Stimulated activated CD4-positive, alpha-beta T cell treated with anti-CD3 and anti-CD28 coated beads, TNF-alpha, amount 100 ng/mL, for 4 hours (primary cell): ENCODE measurements around the gene CNKSR1.
A peak's percentile ranks its signal among the peaks of the same experiment; 100 is the strongest.

ENCODE experiments used
- DNase-seq, 3 experiments: peaks; one replicate each; pipeline ENCODE4 v3.0.0-alpha.2; 2020; ENCODE audit warnings: low read depth in 3 of 3

The CNKSR1 gene

DNA sequence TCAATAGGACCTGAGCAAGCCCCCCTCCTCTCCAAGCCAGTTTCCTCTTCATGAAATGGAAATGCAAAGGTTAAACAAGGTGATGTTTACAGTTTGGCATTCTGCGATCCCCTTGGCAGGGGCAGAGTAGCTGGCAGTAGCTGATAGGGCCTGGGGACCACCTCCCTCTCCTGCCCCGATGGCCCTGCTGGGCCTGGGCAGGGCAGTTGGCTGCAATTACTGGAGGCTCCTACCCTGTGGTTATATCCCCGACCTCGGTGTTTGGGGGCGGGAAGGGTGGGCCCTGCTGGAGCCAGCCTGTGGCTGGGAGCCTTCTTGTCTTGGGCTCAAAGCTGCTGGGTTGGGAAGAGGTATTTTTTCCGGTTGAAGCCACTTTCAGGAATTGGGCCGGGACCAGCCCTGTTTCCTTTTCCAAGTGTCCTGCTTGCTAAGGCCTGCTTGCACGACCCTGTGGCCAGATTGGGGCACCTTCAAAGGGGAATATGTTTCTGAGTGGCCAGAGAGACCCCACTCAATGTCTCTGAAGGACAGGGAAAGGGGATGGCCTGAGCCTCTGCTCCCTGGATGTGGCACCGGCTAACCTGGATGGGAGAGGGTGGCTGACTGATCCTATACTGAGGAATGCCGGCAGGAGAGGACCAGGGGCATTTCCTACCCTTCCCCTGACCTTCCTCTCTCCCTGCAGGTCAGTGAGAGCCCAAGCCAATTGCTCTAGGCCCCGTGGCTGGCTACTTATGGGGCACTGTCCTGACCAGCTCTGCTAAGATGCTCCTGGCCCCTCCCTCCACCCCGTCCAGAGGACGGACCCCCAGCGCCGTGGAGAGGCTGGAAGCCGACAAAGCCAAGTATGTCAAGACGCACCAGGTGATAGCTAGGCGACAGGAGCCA, 16.5 kb upstream of the CNKSR1 start:
- no peak for DNase-seq

- peak in 1 of 3 experiments; percentile 39 for DNase-seq
These were observed 15.7 kb upstream of the CNKSR1 start for GRCh38 chr1:26161415-26162219.

DNA sequence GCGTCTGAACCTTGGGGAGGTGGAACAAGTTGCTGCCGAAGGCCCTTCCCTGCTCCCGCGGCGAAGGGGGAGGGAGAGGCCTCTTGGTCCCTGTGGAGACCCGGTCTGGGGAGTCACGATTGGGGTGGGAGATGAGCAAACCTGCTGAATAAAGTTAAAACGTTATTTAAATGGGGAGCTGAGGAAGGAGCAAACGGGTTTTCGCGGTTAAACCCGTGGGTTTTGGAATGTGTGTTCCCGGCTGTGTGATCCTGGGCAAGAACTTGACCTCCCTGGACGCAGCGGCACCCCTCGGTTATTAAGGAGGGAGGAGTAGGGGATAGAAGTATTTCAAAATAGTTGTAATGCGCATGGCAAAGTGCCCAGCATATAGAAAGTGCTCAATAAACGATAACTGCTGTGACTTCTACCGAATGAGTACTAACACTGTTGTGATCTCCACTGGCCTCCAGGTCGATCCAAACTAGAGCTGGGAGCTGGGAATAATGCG, 15.0 kb upstream of the CNKSR1 start:
- no peak for DNase-seq

GRCh38 chr1:26163684-26164035, 13.6 kb upstream of the CNKSR1 start:
- no peak for DNase-seq

- DNase-seq = peak; percentile 22 to 55 (median 32)
These were observed 13.0 kb upstream of the CNKSR1 start for GRCh38 chr1:26164036-26164860.

- no peak for DNase-seq
These were observed 12.1 kb upstream of the CNKSR1 start for GRCh38 chr1:26164861-26165842.

DNA sequence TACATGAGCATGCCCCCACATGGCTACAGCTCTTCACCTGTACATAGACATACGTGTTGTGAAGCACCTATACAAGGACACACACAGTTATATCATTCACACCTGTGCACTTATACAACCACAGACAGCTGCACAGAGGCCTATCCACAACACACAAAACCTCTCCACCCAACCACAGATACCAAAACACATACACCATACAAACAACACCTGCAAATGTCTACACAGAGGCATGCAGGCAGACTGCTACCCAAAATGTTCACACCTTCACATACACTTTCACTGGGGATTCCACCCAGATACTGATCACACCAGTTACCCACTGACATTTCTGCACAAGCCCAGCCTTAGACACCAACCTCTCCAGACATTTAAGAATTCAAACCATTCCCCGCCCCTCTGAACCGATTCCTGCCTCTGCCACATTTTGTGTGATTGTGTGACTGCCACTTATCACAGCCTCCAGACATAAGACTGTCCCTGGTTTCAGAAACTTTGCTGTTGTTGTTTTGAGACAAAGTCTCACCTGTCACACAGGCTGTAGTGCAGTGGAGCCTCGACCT, 10.5 kb upstream of the CNKSR1 start:
- no peak for DNase-seq

DNA sequence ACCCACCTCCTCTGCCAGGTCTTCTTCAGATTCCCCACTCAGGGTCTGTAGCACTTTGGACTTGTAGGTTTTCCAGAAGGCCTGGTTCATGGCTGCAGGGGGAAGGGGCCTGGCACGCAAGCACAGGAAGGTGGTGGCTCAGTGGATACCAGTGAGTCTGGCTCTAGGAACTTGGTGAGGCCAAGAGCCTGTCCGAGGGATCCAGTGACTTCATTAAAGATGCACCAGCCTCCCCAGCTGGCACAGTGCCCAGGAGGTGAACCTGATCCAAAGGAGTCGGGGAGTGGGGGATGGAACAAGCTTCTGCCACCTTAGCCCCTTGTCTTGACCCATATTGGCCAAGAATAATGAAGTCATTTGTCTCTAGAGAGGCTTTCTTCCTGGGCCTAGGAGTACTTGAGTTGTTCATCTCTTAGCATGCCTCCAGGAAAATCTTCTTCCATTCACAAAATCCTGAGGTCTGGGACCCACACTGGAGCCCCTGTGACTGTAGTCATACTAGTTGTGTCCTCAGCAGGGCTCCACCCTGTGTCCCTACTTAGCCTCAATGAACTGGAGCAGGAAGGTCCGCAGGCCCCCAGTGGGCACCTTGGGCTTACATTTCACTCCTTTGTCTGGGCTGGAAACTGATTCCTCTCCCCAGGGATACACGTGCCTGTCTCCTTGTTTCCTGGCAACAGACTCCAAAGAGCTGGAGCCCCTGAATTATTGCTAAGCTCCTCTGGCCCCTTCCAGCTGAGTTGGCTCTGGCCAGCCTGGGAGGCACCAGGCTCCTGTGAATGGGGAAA, 8.7 kb upstream of the CNKSR1 start, which contains the start of gene C1orf232:
Gene C1orf232 (minus strand): TSS at position 554 of the 788 bp plus-strand sequence. CDS start 464 bp downstream, at position 90.
- no peak for DNase-seq

DNA sequence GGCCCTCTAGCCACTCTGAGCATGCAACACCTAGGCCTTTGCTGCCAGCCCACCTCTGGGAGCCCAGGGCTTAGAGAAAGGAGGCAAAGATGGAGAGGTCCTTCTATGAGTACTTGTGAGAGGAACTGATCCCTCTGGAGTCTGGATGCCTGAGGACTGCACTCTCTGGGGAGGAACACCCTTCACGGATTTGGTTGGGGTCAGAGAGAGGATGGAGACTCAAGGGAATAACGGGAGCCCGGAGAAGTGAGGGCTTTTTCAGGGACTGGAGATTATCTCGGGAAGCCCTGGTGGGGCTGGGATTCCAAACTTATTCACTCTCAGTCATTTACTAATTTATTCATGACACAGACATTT, 8.1 kb upstream of the CNKSR1 start:
- no peak for DNase-seq

DNA sequence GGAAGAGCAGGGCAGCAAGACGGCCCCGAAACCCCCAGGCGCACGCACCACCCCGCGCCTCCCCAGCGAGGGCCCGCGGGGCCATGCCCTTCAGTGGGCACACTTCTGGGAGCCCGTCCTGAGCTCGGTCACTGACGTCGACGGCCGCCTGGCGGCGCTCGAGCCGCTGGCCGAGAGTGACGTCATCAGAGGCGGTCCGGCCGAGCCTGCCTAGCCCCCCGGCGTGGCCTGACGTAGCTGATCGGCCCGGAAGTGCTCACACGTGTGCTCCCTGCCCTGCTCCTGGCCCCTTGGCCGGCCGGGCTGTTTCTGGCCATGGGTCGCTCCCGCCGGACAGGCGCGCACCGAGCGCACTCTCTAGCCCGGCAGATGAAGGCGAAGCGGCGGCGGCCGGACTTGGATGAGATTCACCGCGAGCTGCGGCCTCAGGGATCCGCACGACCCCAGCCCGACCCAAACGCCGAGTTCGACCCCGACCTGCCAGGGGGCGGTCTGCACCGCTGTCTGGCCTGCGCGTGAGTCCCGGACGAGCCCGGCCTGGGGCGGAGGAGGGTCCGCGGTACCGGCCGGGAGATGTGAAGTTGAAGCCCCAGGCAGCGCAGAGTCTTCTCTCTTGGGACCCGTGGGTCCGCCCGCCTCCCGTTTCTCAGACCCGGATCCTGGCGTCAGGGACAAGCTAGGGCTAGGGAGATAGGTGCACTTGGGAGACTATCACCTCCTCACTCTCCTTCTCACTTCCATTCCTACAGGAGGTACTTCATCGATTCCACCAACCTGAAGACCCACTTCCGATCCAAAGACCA, 7.4 kb upstream of the CNKSR1 start, which contains the start of gene ZNF593:
Gene ZNF593 (plus strand): TSS at position 240 of the 803 bp plus-strand sequence. CDS start 76 bp downstream, at position 316.
- DNase-seq = peak; percentile 78 to 81 (median 79)

DNA sequence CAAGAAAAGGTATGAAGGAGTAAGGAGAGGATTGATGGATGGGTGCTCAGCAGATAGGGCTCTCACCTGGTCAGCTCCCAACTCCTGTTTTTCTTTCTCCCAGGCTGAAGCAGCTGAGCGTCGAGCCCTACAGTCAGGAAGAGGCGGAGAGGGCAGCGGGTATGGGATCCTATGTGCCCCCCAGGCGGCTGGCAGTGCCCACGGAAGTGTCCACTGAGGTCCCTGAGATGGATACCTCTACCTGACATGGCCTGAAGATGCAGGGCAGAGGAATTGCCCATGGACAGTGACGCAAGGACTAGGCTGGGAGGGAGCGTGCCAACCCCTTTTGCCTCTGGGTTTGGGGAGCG, 6.8 kb upstream of the CNKSR1 start:
- no peak for DNase-seq

DNA sequence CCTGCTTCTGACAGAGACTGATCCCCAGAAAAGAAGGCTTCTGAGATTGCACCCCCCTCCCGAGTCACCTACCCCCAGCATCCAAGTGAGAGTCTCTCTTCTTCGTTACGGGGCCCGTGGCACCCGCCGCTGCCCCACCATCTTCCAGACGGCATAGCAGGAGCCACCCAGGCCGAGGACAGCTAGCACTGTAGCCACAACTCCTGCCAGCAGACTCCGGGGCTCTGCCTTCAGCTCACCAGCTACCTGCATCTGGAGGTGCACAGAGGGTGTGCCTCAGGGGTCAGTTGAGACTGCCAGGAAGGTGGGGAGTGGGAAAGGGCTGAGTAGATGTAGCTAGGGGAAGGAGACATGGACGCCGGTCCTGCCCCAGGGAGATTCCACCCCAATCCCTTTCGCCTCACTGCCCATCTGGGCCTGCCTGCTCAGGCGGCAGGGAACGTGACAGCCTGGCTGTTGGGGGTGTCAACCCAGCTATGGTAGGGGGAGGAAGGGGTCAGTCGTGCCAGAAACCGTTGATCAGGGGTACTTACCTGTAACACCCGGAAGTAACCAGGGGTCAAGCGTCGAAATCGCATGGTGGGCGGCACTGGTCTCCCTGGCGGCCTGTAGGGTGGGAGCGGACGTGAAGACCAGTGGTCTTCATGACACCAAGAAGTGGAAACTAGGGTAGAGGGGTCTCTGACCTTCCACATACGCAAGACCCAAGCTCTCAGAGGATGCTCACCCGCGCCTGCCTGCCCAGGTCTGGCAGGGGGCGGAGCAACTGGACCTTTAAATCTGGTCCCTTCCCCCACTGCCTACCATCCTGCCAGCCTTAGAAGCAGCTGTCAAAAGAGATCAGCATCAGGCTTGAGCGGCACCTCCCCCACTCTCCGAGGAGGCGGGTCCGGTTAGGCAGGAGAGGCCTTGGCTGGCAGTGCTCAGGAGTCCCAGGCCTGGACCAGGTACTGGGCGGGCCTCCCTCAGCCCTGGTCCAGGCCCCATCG, 5.9 kb upstream of the CNKSR1 start, which contains the start of gene ZNF593OS:
Gene ZNF593OS (minus strand): TSS at position 749 of the 989 bp plus-strand sequence. CDS start 171 bp downstream, at position 578.
- DNase-seq = no peak

DNA sequence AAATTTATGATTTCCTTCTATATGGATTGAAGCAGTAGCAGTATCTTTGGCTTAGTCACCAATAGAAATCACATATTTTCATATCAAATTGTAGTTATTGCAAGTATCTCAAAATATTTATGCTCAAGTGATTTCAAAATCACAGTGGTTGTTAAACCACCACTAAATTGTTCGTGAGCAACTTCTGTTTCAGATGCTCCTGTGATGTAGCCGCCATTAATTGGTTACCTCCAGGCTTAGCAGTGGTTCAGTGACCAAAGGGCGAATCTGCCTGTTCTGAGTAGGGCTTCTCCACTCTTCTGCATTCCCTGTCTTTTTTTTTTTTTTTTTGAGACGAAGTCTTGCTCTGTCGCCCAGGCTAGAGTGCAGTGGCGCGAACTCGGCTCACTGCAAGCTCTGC, 1.9 kb upstream of the CNKSR1 start:
- no peak for DNase-seq

- DNase-seq = no peak
These were observed 2.8 kb downstream of the CNKSR1 start for GRCh38 chr1:26180010-26180506.

DNA sequence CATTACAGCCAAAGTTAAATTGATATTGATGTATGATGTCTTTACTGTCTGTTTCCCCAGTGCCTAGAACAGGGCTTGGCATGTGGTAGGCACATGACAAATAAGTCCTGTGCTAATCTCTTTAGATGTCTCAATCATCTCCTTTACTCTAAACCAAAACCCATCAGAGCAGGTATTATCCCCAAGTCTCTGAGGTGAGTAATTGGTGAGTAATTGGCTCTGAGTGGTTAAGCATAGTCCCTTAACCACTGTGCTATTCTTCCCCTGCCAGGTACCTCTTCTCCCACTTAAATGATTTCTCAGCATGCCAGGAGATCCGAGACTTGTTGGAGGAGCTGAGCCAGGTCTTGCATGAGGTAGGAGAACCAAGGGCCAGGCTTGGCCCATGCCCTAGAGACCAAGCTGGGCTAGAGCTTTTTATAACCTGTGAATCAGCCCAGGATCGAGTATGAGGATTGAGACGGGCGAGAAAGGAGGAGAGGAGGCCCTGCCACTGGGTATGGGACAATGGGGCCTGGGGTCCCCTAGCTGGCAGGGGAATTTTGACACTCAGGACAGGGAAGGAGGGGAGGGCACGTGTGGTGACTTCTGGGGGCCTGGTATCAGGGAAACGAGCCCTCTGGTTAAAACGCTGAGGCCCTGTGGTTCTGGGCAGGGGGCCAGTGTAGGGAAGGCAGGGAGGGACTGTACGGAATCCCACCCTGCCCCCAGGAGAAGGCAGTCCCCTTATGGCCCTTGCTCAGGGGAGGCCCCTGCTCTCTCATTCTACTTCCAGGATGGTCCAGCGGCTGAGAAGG, 4.5 kb downstream of the CNKSR1 start:
- DNase-seq = no peak

GRCh38 chr1:26182383-26182696, 5.0 kb downstream of the CNKSR1 start:
- DNase-seq = no peak
